GM12801 (cell line): ENCODE measurements around the gene MAT2B.

Experiments
- CTCF ChIP-seq: IDR thresholded peaks from one replicate; pipeline ENCODE4 v1.5.1; 2011; ENCODE audit warnings: control low read depth; ENCODE audit not compliant: insufficient read length; ENCODE audit errors: extremely low read depth

MAT2B gene

DNA sequence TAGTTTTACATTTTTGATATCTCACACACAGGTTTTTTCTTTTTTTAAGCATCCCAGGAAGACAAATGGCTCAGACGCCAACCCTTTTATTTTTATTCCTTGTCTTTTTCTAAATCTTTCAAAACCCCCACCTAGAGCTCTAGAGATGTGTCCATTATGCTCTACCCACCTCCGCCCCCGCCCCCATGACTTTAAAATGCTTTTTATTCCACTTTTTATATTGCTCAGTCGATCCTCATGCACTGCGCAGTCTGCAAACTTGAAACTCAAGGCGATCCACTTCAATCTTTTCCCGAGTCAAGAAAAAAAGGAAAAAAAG, 411 bp upstream of the MAT2B start:
- TF ChIP-seq CTCF: no peak

DNA sequence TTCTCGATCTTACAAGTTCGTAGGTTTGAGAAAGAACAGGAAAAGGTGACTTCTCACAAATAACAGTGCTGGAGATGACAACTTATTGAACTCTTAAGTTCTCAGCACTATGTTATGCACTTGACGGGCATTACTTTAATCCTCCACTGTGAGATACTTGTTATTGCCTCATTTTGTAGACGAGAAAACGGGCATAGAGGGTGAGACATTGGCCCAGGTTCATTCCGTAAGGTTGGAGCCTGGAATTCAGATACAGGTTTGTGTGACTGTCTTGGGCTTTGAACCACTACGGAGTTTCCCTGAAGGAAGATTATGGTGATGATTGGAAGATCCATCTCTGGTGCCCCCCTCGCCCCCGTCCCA, 657 bp downstream of the MAT2B start:
- no peak for TF ChIP-seq CTCF

GRCh38 chr5:163506726-163507125, 1.3 kb downstream of the MAT2B start:
- TF ChIP-seq CTCF: no peak

- TF ChIP-seq CTCF: no peak
Measured at GRCh38 chr5:163508753-163509152, 3.3 kb downstream of the MAT2B start.

- no peak for TF ChIP-seq CTCF
Measured at GRCh38 chr5:163509291-163509951, 4.0 kb downstream of the MAT2B start.

- TF ChIP-seq CTCF: no peak
Measured at GRCh38 chr5:163512526-163512925, 7.1 kb downstream of the MAT2B start.

DNA sequence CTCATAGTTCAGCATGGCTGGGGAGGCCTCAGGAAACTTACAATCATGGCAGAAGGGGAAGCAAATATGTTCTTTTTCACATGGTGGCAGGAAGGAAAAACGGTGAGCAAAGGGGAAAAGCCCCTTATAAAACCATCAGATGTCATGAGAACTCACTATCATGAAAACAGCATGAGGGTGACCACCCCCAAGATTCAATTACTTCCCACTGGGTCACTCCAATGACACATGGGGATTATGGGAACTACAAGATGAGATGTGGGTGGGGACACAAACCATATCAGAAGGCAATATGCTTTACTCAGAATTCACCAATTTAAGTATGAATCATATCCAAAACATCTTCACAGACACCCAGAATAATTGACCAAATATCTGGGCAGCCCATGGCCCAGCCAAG, 19.7 kb downstream of the MAT2B start:
- TF ChIP-seq CTCF: no peak

GRCh38 chr5:163529698-163530097, 24.3 kb downstream of the MAT2B start:
- TF ChIP-seq CTCF: no peak
